ENCODE measurements around the gene WASHC4.

WASHC4 gene

GRCh38 chr12:105212438-105212837, 104.9 kb downstream of the WASHC4 start:
- no peak for DNase-seq

DNA sequence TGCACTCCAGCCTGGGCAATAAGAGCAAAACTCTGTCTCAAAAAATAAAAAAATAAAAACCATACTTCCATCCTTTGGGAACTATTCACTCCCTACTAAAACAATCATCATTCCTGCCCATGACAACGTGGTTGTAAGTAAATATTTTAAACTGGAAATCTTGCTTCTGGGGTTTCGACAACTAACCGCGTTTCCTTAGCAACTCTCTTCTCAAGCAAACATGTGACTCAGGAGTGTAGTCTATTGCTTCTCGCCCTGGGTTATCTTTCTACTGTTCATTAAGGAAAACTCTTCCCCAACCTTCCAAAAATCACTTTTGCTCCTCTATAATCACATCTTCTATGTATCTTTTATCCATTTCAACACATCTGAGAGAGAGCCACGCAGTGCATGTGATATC, 106.6 kb downstream of the WASHC4 start:
- no peak for DNase-seq

DNA sequence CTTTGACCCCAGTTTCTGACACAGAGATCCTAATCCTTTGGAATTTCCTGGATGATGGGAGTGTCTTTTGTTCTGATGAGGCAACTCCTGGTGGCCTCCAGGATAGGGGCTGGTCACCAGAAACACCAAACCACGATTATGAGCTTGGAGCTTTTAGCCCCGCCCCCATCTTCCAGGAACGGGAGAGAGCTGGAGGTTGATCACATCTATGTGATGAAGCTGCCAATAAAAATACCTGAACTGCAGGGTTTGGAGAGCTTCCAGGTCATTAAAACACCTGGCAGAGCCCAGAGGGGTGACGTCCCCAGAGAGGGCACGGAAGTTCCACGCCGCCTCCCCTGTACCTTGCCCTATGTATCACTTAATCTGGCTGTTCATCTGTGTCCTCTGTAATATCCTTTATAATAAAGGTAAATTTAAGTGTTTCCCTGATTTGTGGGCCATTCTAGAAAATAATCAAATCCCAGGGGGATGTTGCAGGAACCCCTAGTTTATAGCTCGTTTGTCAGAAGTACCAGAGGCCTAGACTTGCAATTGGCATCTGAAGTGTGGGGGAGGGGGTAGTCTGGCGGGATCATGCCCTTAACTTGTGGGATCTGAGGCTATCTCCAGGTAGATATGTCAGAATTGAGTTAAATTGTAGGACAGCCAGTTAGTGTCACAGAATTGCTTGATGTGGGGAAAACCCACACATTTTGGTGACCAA, 107.3 kb downstream of the WASHC4 start:
- DNase-seq: no peak

- no peak for DNase-seq
Measured at GRCh38 chr12:105218434-105218833, 110.9 kb downstream of the WASHC4 start.

Measured in activated CD8-positive, alpha-beta memory T cell treated with anti-CD3 and anti-CD28 coated beads, Interleukin-2, amount 50 U/mL, for 4 hours (primary cell).